Esophagus (tissue), 2 donors: ENCODE results near the gene PDE8A. TPM values are rescaled to one million over a fixed set of nuclear protein-coding genes. Genes with fewer than 3 reads are reported as not detected.

Experiments used
- H3K27ac ChIP-seq, 2 donors: one replicate each; pipeline ENCODE4 v1.5.1; 2013; ENCODE audit warnings: low read depth in 2 of 2, mild to moderate bottlenecking in 2 of 2, inconsistent platforms in 1 of 2, low read length in 1 of 2, moderate library complexity in 1 of 2
- H3K27me3 ChIP-seq, 2 donors: one replicate each; pipeline ENCODE4 v1.6.1; 2013; ENCODE audit warnings: low read length in 2 of 2, control low read depth in 1 of 2, mild to moderate bottlenecking in 1 of 2; ENCODE audit not compliant: insufficient read depth in 2 of 2, control insufficient read depth in 1 of 2
- H3K36me3 ChIP-seq, 2 donors: one replicate each; pipeline ENCODE4 v1.6.1; 2013; ENCODE audit warnings: low read length in 1 of 2; ENCODE audit not compliant: control insufficient read depth in 2 of 2, insufficient read depth in 2 of 2
- H3K4me1 ChIP-seq, 2 donors: one replicate each; pipeline ENCODE4 v1.6.1; 2013; ENCODE audit warnings: low read length in 1 of 2; ENCODE audit not compliant: control insufficient read depth in 2 of 2, insufficient read depth in 2 of 2
- H3K4me3 ChIP-seq, 2 donors: one replicate each; pipeline ENCODE4 v1.5.1; 2013; ENCODE audit warnings: low read length in 2 of 2, mild to moderate bottlenecking in 2 of 2, low read depth in 1 of 2, moderate library complexity in 1 of 2
- H3K9me3 ChIP-seq, 2 donors: one replicate each; pipeline ENCODE4 v1.6.1; 2013; ENCODE audit warnings: mild to moderate bottlenecking in 2 of 2, low read depth in 1 of 2, low read length in 1 of 2, moderate library complexity in 1 of 2; ENCODE audit not compliant: control insufficient read depth in 2 of 2, insufficient read depth in 1 of 2
- WGBS, 2 donors: extraction: QIAGEN DNeasy Blood & Tissue Kit; methylation state at CpG; one replicate each; pipeline ENCODE4 v1.1.7; 2013; 5-methylcytosine and 5-hydroxymethylcytosine counted together
- polyA plus RNA-seq, 2 donors: library from polyadenylated mRNA; stranded (reverse); fragments of 200-250 nt; gene quantifications; one replicate each; pipeline ENCODE4 v1.2.3, GENCODE V29; 2013
- donor health status: healthy with polysubstance abuse.
- donor health status: Bipolar disorder and iron deficiency.

Gene PDE8A
- 10 to 100 TPM in 1 of 2 donors, 1 to 10 TPM in 1; 6.6 to 10.1 TPM for polyA plus RNA-seq

GRCh38 chr15:84981711-84982300 lies at the start of gene PDE8A:
TSS of gene PDE8A (plus strand) at chr15:84981856. CDS start at chr15:84982163, 307 bp downstream.
- H3K9me3 ChIP-seq, result no peaks in the 10 kb centered on the region
- peak within 1 kb of the TSS; percentile 94 to 95 for H3K27ac ChIP-seq
- peak within 1 kb of the TSS; percentile 76 to 93 for H3K4me3 ChIP-seq
- H3K4me1 ChIP-seq, result peaks cover 0 to 3% of the 10 kb centered on the region in 2 donors
- WGBS, 2 donors, result 0 to 1% methylated on average over 80 to 95 of the region's 95 CpGs
- H3K27me3 ChIP-seq, result no peaks in the 10 kb centered on the region
- no peaks in the 10 kb centered on the region for H3K36me3 ChIP-seq

- 88% methylated on average over 18 to 21 of the region's 21 CpGs for WGBS, 2 donors
- Histone ChIP-seq H3K4me1 (peaks cover 0 to 3% of the 10 kb centered on the region in 2 donors), H3K27me3 (no peaks in the 10 kb centered on the region), H3K27ac (no peak overlapping the region), H3K4me3 (no peak overlapping the region), H3K9me3 (no peaks in the 10 kb centered on the region), H3K36me3 (no peaks in the 10 kb centered on the region)
These were observed 46.5 kb upstream of the PDE8A start for GRCh38 chr15:84934942-84935729.

- Histone ChIP-seq H3K36me3 (no peaks in the 10 kb centered on the region), H3K4me3 (no peak overlapping the region), H3K9me3 (no peaks in the 10 kb centered on the region), H3K4me1 (no peaks in the 10 kb centered on the region), H3K27ac (no peak overlapping the region), H3K27me3 (no peaks in the 10 kb centered on the region)
- 51 to 54% methylated on average over 5 of the region's 5 CpGs for WGBS, 2 donors
These were observed 44.5 kb upstream of the PDE8A start for GRCh38 chr15:84937144-84937543.

- Histone ChIP-seq H3K27me3 (no peaks in the 10 kb centered on the region), H3K4me3 (no peak overlapping the region), H3K36me3 (no peaks in the 10 kb centered on the region), H3K27ac (no peak overlapping the region), H3K4me1 (no peaks in the 10 kb centered on the region), H3K9me3 (no peaks in the 10 kb centered on the region)
- WGBS, 2 donors, result 92 to 97% methylated on average over 1 of the region's 1 CpG
These were observed 42.9 kb upstream of the PDE8A start for GRCh38 chr15:84938726-84939125.

GRCh38 chr15:84940399-84940798 lies 41.3 kb upstream of the PDE8A start:
- WGBS, 2 donors, result 77 to 79% methylated on average over 3 of the region's 3 CpGs
- Histone ChIP-seq H3K27ac (no peak overlapping the region), H3K9me3 (no peaks in the 10 kb centered on the region), H3K4me3 (no peak overlapping the region), H3K36me3 (no peaks in the 10 kb centered on the region), H3K27me3 (no peaks in the 10 kb centered on the region), H3K4me1 (no peaks in the 10 kb centered on the region)

GRCh38 chr15:84942456-84942855 lies 39.2 kb upstream of the PDE8A start:
- 86 to 89% methylated on average over 2 of the region's 2 CpGs for WGBS, 2 donors
- H3K36me3 ChIP-seq, result no peaks in the 10 kb centered on the region
- H3K4me3 ChIP-seq, result no peak overlapping the region
- H3K27ac ChIP-seq, result no peak overlapping the region
- H3K27me3 ChIP-seq, result no peaks in the 10 kb centered on the region
- no peaks in the 10 kb centered on the region for H3K4me1 ChIP-seq
- H3K9me3 ChIP-seq, result no peaks in the 10 kb centered on the region

GRCh38 chr15:84944311-84944710 lies 37.3 kb upstream of the PDE8A start:
- Histone ChIP-seq H3K27me3 (no peaks in the 10 kb centered on the region), H3K27ac (no peak overlapping the region), H3K4me1 (no peaks in the 10 kb centered on the region), H3K9me3 (no peaks in the 10 kb centered on the region), H3K4me3 (no peak overlapping the region), H3K36me3 (no peaks in the 10 kb centered on the region)
- WGBS, 2 donors, result 91 to 97% methylated on average over 10 of the region's 10 CpGs

- Histone ChIP-seq H3K36me3 (no peaks in the 10 kb centered on the region), H3K4me1 (no peaks in the 10 kb centered on the region), H3K4me3 (no peak overlapping the region), H3K9me3 (no peaks in the 10 kb centered on the region), H3K27ac (no peak overlapping the region), H3K27me3 (no peaks in the 10 kb centered on the region)
- WGBS, 2 donors, result 86 to 92% methylated on average over 11 of the region's 11 CpGs
These were observed 36.8 kb upstream of the PDE8A start for GRCh38 chr15:84944861-84945260.

- no peaks in the 10 kb centered on the region for H3K9me3 ChIP-seq
- no peak overlapping the region for H3K27ac ChIP-seq
- no peaks in the 10 kb centered on the region for H3K36me3 ChIP-seq
- no peaks in the 10 kb centered on the region for H3K27me3 ChIP-seq
- 91% methylated on average over 5 of the region's 5 CpGs for WGBS, 2 donors
- H3K4me1 ChIP-seq, result no peaks in the 10 kb centered on the region
- H3K4me3 ChIP-seq, result no peak overlapping the region
These were observed 34.7 kb upstream of the PDE8A start for GRCh38 chr15:84946772-84947489.
